Duodenal mucosa (tissue), 2 donors: Measurements from ENCODE around the gene CCDC51.
A peak's percentile ranks its signal among the peaks of the same experiment; 100 is the strongest.
"Not testable (repeated sequence)": the region's sequence is repeated elsewhere in the genome, so short reads cannot be mapped to it uniquely, and the experiment has no call there.

ENCODE experiments used
- H3K27ac ChIP-seq: one replicate; pipeline ENCODE4 v1.7.0; 2013; ENCODE audit warnings: low read depth, low read length
- H3K27me3 ChIP-seq, 2 donors: one replicate each; pipeline ENCODE4 v1.7.0; 2013; ENCODE audit warnings: low read length in 2 of 2, control low read depth in 1 of 2; ENCODE audit not compliant: insufficient read depth in 2 of 2, control insufficient read depth in 1 of 2
- H3K36me3 ChIP-seq, 2 donors: one replicate each; pipeline ENCODE4 v1.7.0; 2013; ENCODE audit warnings: low read length in 2 of 2, control low read depth in 1 of 2; ENCODE audit not compliant: insufficient read depth in 2 of 2, control insufficient read depth in 1 of 2
- H3K4me1 ChIP-seq, 2 donors: one replicate each; pipeline ENCODE4 v1.7.0; 2013; ENCODE audit warnings: low read length in 2 of 2, control low read depth in 1 of 2; ENCODE audit not compliant: insufficient read depth in 2 of 2, control insufficient read depth in 1 of 2
- H3K4me3 ChIP-seq, 2 donors: one replicate each; pipeline ENCODE4 v1.7.0; 2013; ENCODE audit warnings: low read length in 2 of 2, low read depth in 1 of 2
- H3K9ac ChIP-seq, 2 donors: one replicate each; pipeline ENCODE4 v1.7.0; 2013; ENCODE audit warnings: low read length in 2 of 2, low read depth in 1 of 2
- H3K9me3 ChIP-seq, 2 donors: one replicate each; pipeline ENCODE4 v1.7.0; 2013; ENCODE audit warnings: low read length in 2 of 2, control low read depth in 1 of 2; ENCODE audit not compliant: control insufficient read depth in 1 of 2

Gene CCDC51, protein sequence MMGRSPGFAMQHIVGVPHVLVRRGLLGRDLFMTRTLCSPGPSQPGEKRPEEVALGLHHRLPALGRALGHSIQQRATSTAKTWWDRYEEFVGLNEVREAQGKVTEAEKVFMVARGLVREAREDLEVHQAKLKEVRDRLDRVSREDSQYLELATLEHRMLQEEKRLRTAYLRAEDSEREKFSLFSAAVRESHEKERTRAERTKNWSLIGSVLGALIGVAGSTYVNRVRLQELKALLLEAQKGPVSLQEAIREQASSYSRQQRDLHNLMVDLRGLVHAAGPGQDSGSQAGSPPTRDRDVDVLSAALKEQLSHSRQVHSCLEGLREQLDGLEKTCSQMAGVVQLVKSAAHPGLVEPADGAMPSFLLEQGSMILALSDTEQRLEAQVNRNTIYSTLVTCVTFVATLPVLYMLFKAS

DNA sequence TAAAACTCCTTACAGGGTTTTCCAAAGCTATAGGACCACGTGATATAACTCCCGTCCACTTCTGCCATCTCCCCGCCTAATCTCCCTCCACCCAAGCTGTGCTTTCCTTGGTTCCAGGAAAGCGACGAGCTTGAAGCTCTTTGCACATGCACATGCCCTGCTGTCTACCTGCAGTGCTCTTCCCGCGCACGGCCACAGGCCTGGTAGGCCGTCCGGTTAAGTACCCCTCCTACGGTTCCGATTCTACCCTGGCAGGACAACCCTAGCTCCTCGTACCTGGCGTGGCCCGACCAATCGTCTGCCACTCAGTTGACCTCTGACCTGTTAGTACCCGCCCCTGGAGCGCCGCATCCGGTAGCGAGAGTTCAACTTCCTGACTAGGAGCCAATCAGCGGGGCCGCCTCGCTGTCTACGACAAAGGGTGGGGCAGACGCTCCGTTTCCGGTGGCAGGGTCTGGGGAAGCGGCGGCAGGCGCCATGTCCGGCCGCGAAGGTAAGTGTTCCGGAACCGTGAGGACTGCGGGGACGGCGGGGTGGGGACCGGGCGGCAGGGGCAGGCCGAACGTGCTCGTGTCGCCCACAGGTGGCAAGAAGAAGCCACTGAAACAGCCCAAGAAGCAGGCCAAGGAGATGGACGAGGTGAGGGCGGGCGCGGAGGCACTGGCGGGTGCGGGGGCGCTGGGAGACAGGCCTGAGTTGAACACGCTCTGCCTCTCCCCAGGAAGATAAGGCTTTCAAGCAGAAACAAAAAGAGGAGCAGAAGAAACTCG is at the start of gene CCDC51, which contains the start of gene TMA7:
Gene CCDC51, minus strand, starts transcription at position 300 of the 770 bp plus-strand sequence. CDS start 4,991 bp downstream, outside the sequence.
Gene TMA7, plus strand, starts transcription at position 438 of the 770 bp plus-strand sequence. Its CDS starts 40 bp downstream, at position 478.
- Histone ChIP-seq H3K9ac (peak within 1 kb of the TSS; percentile 77 to 94), H3K9me3 (no peaks in the 10 kb centered on the region), H3K27ac (peak within 1 kb of the TSS; percentile 89), H3K4me1 (peaks cover 16 to 32% of the 10 kb centered on the region in 2 donors), H3K27me3 (no peaks in the 10 kb centered on the region), H3K36me3 (peaks cover 10 to 18% of the 10 kb centered on the region in 2 donors), H3K4me3 (peak within 1 kb of the TSS; percentile 96 to 99)

DNA sequence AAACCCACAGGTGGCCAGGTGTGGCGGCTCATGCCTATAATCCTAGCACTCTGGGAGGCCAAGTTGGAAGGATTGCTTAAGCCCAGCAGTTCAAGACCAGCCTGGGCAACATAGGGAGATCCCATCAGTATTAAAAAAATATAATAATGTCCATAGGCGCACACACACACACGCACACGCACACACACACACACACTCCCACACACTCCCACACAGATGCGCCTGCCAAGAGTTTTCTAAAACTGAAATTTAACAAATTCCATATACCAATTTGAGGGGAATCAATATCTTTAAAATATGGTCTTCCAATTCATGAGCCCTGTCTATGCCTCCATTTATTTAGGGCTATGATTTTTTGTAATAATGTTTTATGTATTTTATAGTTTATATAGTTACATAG is 47.0 kb upstream of the CCDC51 start:
- no peaks in the 10 kb centered on the region for H3K9me3 ChIP-seq
- no peaks in the 10 kb centered on the region for H3K36me3 ChIP-seq
- no peaks in the 10 kb centered on the region for H3K4me1 ChIP-seq
- H3K27ac ChIP-seq, result no peak overlapping the region
- no peak overlapping the region for H3K4me3 ChIP-seq
- no peak overlapping the region for H3K9ac ChIP-seq
- H3K27me3 ChIP-seq, result no peaks in the 10 kb centered on the region

DNA sequence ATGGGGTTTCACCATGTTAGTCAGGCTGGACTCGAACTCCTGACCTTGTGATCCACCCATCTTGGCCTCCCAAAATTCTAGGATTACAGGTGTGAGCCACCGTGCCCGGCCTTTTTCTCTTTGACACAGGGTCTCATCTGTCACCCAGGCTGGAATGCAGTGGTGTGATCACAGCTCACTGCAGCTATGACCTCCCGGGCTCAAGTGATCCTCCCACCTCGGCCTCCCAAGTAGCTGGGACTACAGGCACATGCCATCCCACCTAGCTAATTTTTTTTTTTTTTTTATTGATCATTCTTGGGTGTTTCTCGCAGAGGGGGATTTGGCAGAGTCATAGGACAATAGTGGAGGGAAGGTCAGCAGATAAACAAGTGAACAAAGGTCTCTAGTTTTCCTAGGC is 42.9 kb upstream of the CCDC51 start:
- H3K9ac ChIP-seq, H3K27me3 ChIP-seq, H3K4me3 ChIP-seq, H3K27ac ChIP-seq, H3K4me1 ChIP-seq, H3K36me3 ChIP-seq, H3K9me3 ChIP-seq: not testable (repeated sequence)

DNA sequence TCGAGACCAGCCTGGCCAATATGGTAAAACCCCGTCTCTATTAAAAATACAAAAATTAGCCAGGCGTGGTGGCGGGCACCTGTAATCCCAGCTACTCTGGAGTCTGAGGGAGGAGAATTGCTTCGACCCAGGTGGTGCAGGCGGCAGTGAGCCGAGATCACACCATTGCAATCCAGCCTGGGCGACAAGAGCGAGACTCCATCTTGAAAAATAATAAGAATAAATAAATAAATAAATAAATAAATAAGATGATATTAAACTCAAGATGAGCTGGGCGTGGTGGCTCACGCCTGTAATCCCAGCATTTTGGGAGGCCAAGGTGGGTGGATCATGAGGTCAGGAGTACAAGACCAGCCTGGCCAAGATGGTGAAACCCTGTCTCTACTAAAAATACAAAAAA is 41.0 kb upstream of the CCDC51 start:
- H3K9ac ChIP-seq, H3K9me3 ChIP-seq, H3K27me3 ChIP-seq, H3K4me3 ChIP-seq, H3K36me3 ChIP-seq, H3K27ac ChIP-seq, H3K4me1 ChIP-seq: not testable (repeated sequence)

DNA sequence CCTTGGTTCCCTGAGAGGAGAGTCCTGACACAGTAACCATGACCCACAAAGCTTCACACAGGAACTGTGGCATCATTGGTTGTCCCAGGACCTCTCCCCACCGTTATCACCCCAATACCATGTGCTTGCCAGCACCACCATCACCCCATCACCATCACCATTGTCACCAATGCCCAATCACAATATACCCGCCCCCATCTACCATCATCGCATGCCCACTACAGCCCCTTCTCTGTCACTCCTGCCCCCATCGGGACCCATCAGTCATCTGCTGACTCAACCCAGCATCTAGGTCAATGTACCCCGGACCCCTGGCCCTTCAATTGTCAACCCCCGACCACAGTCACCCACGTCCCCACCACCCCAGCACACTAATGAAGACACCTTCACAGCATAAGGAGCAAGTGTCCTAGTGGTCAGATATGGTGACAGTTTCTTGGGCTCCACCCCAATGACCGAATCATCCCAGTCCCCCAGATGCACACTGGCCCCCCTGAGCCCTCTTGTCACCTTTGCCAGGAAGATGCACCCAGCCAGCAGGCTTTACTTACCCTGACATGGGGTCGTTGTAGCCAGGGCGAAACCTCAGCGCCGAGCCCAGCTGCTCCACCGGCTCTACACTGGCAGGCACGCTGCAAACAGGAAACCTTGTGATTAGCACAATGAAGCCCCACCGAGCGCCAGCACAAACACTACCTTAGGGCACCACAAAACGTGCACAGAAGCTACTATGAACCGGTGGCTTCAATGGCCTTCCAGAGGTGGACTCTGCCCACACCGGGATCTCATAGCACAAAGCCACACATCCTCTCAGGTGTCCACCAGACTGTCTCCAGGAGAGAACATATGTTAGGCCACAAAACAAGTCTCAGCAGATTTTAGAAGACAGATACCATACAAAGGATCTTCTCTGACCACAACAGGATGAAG is 39.0 kb upstream of the CCDC51 start:
- Histone ChIP-seq H3K27me3 (no peaks in the 10 kb centered on the region), H3K27ac (no peak overlapping the region), H3K36me3 (peaks cover 0 to 4% of the 10 kb centered on the region in 2 donors), H3K9me3 (no peaks in the 10 kb centered on the region), H3K4me3 (peak overlapping the region in 1 of 2 donors; percentile 30), H3K9ac (no peak overlapping the region), H3K4me1 (no peaks in the 10 kb centered on the region)

DNA sequence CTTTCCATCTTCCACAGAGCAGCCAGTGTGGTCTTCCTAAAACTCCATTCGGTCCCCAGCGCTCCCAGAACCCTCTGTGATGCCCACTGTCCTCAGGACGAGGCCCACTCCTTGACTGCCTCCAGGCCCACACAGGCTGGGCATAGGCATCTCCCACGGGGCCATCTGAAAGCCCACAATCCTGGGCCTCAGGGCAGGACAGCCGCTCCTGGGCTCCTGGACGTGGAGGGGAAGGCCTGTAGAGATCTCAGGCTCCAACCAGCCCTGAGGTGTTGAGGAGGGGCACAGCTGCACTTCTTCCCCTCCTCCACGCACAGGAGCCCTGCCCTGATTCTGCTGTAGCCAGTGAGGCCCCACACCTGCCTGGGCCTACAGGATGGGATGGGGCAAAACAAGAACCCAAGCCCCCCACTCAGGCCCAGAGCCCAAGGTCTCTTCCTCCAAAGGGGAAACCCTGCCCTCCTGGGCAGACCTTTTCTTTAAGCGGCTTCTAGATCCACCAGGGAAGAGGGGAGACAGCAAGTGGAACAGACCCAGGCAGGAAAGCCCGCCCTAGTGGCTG is 38.1 kb upstream of the CCDC51 start:
- Histone ChIP-seq H3K9me3 (no peaks in the 10 kb centered on the region), H3K27ac (no peak overlapping the region), H3K9ac (no peak overlapping the region), H3K36me3 (peaks cover 0 to 4% of the 10 kb centered on the region in 2 donors), H3K4me3 (no peak overlapping the region), H3K4me1 (peaks cover 6 to 8% of the 10 kb centered on the region in 2 donors), H3K27me3 (no peaks in the 10 kb centered on the region)

DNA sequence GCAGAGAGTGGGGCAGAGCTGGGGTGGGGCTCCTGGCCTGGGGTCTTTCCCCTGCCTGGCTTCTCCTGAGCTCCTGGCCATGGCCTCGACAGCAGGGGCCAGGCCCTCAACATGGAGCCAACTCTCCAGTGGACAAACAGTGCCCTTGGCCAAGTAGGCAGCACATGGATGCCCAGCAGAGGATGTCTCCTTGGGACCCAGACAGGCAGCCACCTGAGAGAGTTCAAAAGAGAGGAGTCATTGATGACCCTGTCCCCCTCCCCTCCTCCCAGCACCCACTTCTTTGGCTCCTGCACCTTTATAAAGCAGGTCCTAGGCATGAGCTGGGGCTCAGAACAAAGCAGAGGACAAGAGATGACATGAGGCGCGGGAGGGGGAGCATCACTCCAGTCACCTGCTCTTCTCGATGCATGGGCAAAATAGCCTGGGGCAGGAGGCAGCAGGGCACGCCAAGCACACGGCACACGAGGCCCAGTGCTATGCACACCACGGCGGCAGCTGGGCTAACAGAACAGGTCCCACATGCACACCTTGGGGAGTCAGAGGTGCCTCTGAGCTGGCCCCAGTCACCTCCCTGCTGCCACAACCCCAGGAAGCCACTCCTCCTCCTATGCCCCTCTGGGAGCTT is 36.6 kb upstream of the CCDC51 start:
- Histone ChIP-seq H3K4me1 (peaks cover 6 to 20% of the 10 kb centered on the region in 2 donors), H3K4me3 (no peak overlapping the region), H3K27ac (no peak overlapping the region)

DNA sequence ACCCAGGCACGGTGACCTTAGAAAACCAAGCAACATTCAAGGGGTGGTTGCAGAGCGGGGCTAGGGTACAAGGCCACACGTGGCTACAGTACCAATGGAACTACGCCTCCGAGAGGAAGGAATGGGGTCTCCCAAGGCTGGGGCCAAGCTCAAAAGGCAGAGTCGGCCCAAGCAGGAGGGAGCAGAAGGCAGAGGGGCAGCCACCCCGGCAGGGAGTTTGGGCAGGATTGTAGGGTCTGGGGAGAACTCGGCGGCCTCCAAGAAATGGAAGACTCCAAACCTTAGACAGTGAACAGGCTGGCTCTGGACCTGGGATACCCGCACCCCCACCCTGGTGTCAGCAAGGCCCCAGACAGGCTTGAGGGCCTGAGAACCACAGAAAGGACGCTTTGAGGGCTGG is 35.3 kb upstream of the CCDC51 start:
- Histone ChIP-seq H3K27me3 (no peaks in the 10 kb centered on the region), H3K4me1 (peaks cover 9 to 26% of the 10 kb centered on the region in 2 donors), H3K36me3 (peaks cover 2 to 4% of the 10 kb centered on the region in 2 donors), H3K9me3 (no peaks in the 10 kb centered on the region), H3K9ac (no peak overlapping the region), H3K4me3 (no peak overlapping the region), H3K27ac (no peak overlapping the region)

More for the DNA sequence above, 36.6 kb upstream of the CCDC51 start:
- Histone ChIP-seq H3K36me3 (peaks cover 0 to 4% of the 10 kb centered on the region in 2 donors), H3K9me3 (no peaks in the 10 kb centered on the region), H3K27me3 (no peaks in the 10 kb centered on the region), H3K9ac (no peak overlapping the region)

DNA sequence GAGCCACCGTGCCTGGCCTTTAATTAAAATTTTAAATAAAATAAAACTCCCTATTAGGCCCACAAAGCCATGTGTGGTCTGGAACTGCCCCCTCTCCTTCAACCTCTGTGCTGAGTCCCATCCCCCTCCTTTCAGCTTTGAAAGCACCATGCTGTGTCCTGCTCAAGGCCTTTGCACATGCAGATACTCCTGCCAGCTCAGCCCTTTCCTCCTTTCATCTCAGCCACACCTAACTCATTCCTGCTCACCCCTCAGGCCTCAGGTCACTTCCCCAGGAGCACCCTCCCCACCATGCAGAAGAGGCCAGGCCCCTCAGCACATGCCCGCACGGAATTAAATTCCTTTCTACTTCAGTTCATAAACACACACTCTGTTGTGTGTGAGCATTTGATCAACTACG is 34.7 kb upstream of the CCDC51 start:
- Histone ChIP-seq H3K27ac (no peak overlapping the region), H3K4me1 (peaks cover 14 to 32% of the 10 kb centered on the region in 2 donors), H3K27me3 (no peaks in the 10 kb centered on the region)

More for the DNA sequence above, 34.7 kb upstream of the CCDC51 start:
- Histone ChIP-seq H3K36me3 (peaks cover 4 to 7% of the 10 kb centered on the region in 2 donors), H3K9ac (no peak overlapping the region), H3K4me3 (no peak overlapping the region), H3K9me3 (no peaks in the 10 kb centered on the region)
